GM23338 (cell line): ENCODE results near the gene SLC25A44. TPM values are rescaled to one million over a fixed set of nuclear protein-coding genes. Genes with fewer than 3 reads are reported as not detected.

Source experiments
- ATAC-seq: fragments of 200-7000 bp; cut with Tn5 transposase; 3 replicates; pipeline ENCODE4 v1.9.1; 2020
- DNase-seq: peaks from one replicate; pipeline ENCODE4 v3.0.0-alpha.2; 2015; ENCODE audit warnings: low spot score
- H2AFZ ChIP-seq: fragments of 200-600 bp; sonication (generic); 2 replicates; pipeline ENCODE4 v1.8.0; 2016; ENCODE audit warnings: antibody characterized with exemption, mild to moderate bottlenecking, moderate library complexity
- H3F3A ChIP-seq: fragments of 200-600 bp; sonication (generic); replicated peaks from 2 replicates; pipeline ENCODE4 v1.8.0; 2017; ENCODE audit warnings: antibody characterized with exemption, mixed run types, low read depth
- H3K27ac ChIP-seq: fragments of 200-600 bp; sonication (generic); 2 replicates; pipeline ENCODE4 v1.6.1; 2016; ENCODE audit warnings: low read depth
- H3K27me3 ChIP-seq: fragments of 200-600 bp; sonication (generic); 2 replicates; pipeline ENCODE4 v1.8.0; 2016; ENCODE audit warnings: mild to moderate bottlenecking, mixed run types, moderate library complexity; ENCODE audit not compliant: insufficient read depth
- H3K36me3 ChIP-seq: fragments of 200-600 bp; sonication (generic); 2 replicates; pipeline ENCODE4 v1.8.0; 2016; ENCODE audit warnings: mild to moderate bottlenecking; ENCODE audit not compliant: insufficient read depth
- H3K4me1 ChIP-seq: fragments of 200-600 bp; sonication (generic); 2 replicates; pipeline ENCODE4 v1.8.0; 2016; ENCODE audit warnings: mild to moderate bottlenecking, moderate library complexity; ENCODE audit not compliant: insufficient read depth
- H3K4me2 ChIP-seq: fragments of 200-600 bp; sonication (generic); 2 replicates; pipeline ENCODE4 v1.7.1; 2017; ENCODE audit warnings: mixed run types
- H3K4me3 ChIP-seq: fragments of 200-600 bp; sonication (generic); 2 replicates; pipeline ENCODE4 v1.6.1; 2016; ENCODE audit warnings: mixed run types
- H3K79me2 ChIP-seq: fragments of 200-600 bp; sonication (generic); replicated peaks from 2 replicates; pipeline ENCODE4 v1.8.0; 2017; ENCODE audit warnings: mild to moderate bottlenecking; ENCODE audit not compliant: insufficient read depth
- H3K9me2 ChIP-seq: fragments of 200-600 bp; sonication (generic); 2 replicates; pipeline ENCODE4 v1.8.0; 2017; ENCODE audit not compliant: insufficient read depth
- H4K20me1 ChIP-seq: fragments of 200-600 bp; sonication (generic); replicated peaks from 2 replicates; pipeline ENCODE4 v1.8.0; 2017; ENCODE audit warnings: mild to moderate bottlenecking; ENCODE audit not compliant: insufficient read depth
- H3K27ac Mint-ChIP-seq: 2 replicates; pipeline ENCODE4 v1.8.0; 2020; ENCODE audit warnings: inconsistent platforms, mild to moderate bottlenecking, moderate library complexity, mixed read lengths
- H3K27me3 Mint-ChIP-seq: 3 replicates; pipeline ENCODE4 v1.8.0; 2022; ENCODE audit warnings: low read depth, mild to moderate bottlenecking, moderate library complexity, mixed read lengths, inconsistent platforms; ENCODE audit not compliant: insufficient read depth, poor library complexity
- H3K36me3 Mint-ChIP-seq: 3 replicates; pipeline ENCODE4 v1.8.0; 2021; ENCODE audit warnings: low read depth, mild to moderate bottlenecking, inconsistent platforms, moderate library complexity, mixed read lengths
- H3K4me1 Mint-ChIP-seq: 3 replicates; pipeline ENCODE4 v1.8.0; 2020; ENCODE audit warnings: mild to moderate bottlenecking, inconsistent platforms, mixed read lengths
- H3K4me3 Mint-ChIP-seq: 3 replicates; pipeline ENCODE4 v1.8.0; 2021; ENCODE audit warnings: moderate library complexity, mild to moderate bottlenecking, inconsistent platforms, mixed read lengths
- H3K9me3 Mint-ChIP-seq: 3 replicates; pipeline ENCODE4 v1.8.0; 2020; ENCODE audit warnings: moderate library complexity, mild to moderate bottlenecking, inconsistent platforms, mixed read lengths
- CREB1 ChIP-seq: fragments of 250-450 bp; sonication (Bioruptor Pico); IDR thresholded peaks from 2 replicates; pipeline ENCODE4 v1.5.0; 2020; ENCODE audit warnings: low read depth, mild to moderate bottlenecking, moderate library complexity
- CTCF ChIP-seq, 2 experiments: fragments of 200-600 bp in 1 of 2; sonication (generic) in 1 of 2; conservative IDR thresholded peaks; 2 replicates each; pipeline versions ENCODE4 v1.5.1 to v1.6.1; 2016 to 2017; ENCODE audit warnings: antibody characterized with exemption in 2 of 2, low read depth in 2 of 2, mild to moderate bottlenecking in 2 of 2, moderate library complexity in 1 of 2
- ETS1 ChIP-seq: IDR thresholded peaks from 2 replicates; pipeline ENCODE4 v1.6.1; 2016; ENCODE audit warnings: antibody characterized with exemption
- EZH2 ChIP-seq: fragments of 200-600 bp; sonication (generic); IDR thresholded peaks from one replicate; pipeline ENCODE4 v1.8.0; 2017; ENCODE audit warnings: antibody characterized with exemption, mild to moderate bottlenecking, low read depth; ENCODE audit not compliant: unreplicated experiment
- JUNB ChIP-seq: IDR thresholded peaks from one replicate; pipeline ENCODE4 v1.6.1; 2016; ENCODE audit warnings: antibody characterized with exemption; ENCODE audit not compliant: unreplicated experiment
- NANOG ChIP-seq: IDR thresholded peaks from 2 replicates; pipeline ENCODE4 v1.6.1; 2016; ENCODE audit warnings: antibody characterized with exemption, borderline replicate concordance
- POLR2AphosphoS5 ChIP-seq: IDR thresholded peaks from 2 replicates; pipeline ENCODE4 v1.6.1; 2016; ENCODE audit warnings: antibody characterized with exemption, low read depth
- REST ChIP-seq: IDR thresholded peaks from one replicate; pipeline ENCODE4 v1.6.1; 2018; ENCODE audit warnings: antibody characterized with exemption; ENCODE audit not compliant: unreplicated experiment
- ZNF114 ChIP-seq: fragments of 250-450 bp; sonication (Bioruptor Pico); IDR thresholded peaks from 2 replicates; pipeline ENCODE4 v1.5.0; 2020; ENCODE audit warnings: mild to moderate bottlenecking, moderate library complexity
- ZNF331 ChIP-seq: fragments of 250-450 bp; sonication (Bioruptor Pico); IDR thresholded peaks from 2 replicates; pipeline ENCODE4 v1.5.0; 2020; ENCODE audit warnings: low read depth, mild to moderate bottlenecking, moderate library complexity
- ZNF462 ChIP-seq: fragments of 250-450 bp; sonication (Bioruptor Pico); IDR thresholded peaks from 2 replicates; pipeline ENCODE4 v1.5.0; 2020; ENCODE audit warnings: mild to moderate bottlenecking, moderate library complexity
- polyA plus RNA-seq: library from polyadenylated mRNA; unstranded; fragments of >200 nt; fragmentation: Nextera tagmentation; extraction: Ambion mirVana; gene quantifications from 2 replicates; pipeline ENCODE4 v1.2.1, GENCODE V29; 2016
- total RNA-seq: library from RNA; depleted of rRNA; stranded (reverse); fragments of >200 nt; shearing (Covaris generic); gene quantifications from 2 replicates; pipeline ENCODE4 v1.2.3, GENCODE V29; 2014

The SLC25A44 gene
- total and polyA plus RNA-seq, 2 experiments from 2014 or later = 7.0 to 25.1 TPM

GRCh38 chr1:156246241-156246780 is 52.4 kb downstream of the SLC25A44 start (continued):
- TF ChIP-seq POLR2AphosphoS5 (no peak), ZNF331 (CRISPR knock-in tag) (no peak)

GRCh38 chr1:156246781-156247459 is 53.0 kb downstream of the SLC25A44 start:
- H3K4me1 ChIP-seq = peaks cover 33% of the 10 kb centered on the region
- no peaks in the 10 kb centered on the region for H3K79me2 ChIP-seq
- H3K27me3 ChIP-seq = no peaks in the 10 kb centered on the region
- Mint-ChIP-seq H3K27ac (no peak overlapping the region), H3K27me3 (peaks cover 17% of the 10 kb centered on the region), H3K36me3 (peaks cover 26% of the 10 kb centered on the region), H3K4me3 (no peak overlapping the region), H3K4me1 (peaks cover 34% of the 10 kb centered on the region), H3K9me3 (no peaks in the 10 kb centered on the region)
- H3K4me2 ChIP-seq = 0 out of 2 replicates have a peak overlapping the region, but pooled peaks have one; percentile 91
- no peak overlapping the region for H3K27ac ChIP-seq
- no peak overlapping the region for H2AFZ ChIP-seq
- no peaks in the 10 kb centered on the region for H4K20me1 ChIP-seq
- no peaks in the 10 kb centered on the region for H3K9me2 ChIP-seq
- DNase-seq (peak; percentile 56), ATAC-seq (peak; percentile 5)
- peaks cover 2% of the 10 kb centered on the region; the same call in 1 of the 2 replicates for H3K36me3 ChIP-seq
- no peak overlapping the region for H3K4me3 ChIP-seq
- H3F3A ChIP-seq = peaks cover 13% of the 10 kb centered on the region
- TF ChIP-seq JUNB (no peak), ZNF462 (CRISPR knock-in tag) (no peak), POLR2AphosphoS5 (no peak), CTCF (conservative IDR thresholded peaks at IDR 0.05; ENCODE audit: low read depth in 2 of 2) (no peak), ZNF331 (CRISPR knock-in tag) (no peak), ETS1 (no peak), REST (no peak), CREB1 (CRISPR knock-in tag) (no peak), NANOG (no peak), ZNF114 (CRISPR knock-in tag) (no peak), EZH2 (no peak)
